PFSK-1 (cell line): Measurements from ENCODE around the gene AGBL3.

ENCODE experiments used
- FOXP2 ChIP-seq: optimal IDR thresholded peaks from 2 replicates; pipeline ENCODE3; 2011; ENCODE audit warnings: borderline replicate concordance, control low read depth, inconsistent platforms; ENCODE audit not compliant: insufficient read depth; ENCODE audit errors: extremely low read length, extremely low read depth
- POLR2AphosphoS5 ChIP-seq: IDR thresholded peaks from 2 replicates; pipeline ENCODE4 v1.6.1; 2012; ENCODE audit warnings: low read depth, mild to moderate bottlenecking, control low read depth, low read length, moderate library complexity
- REST ChIP-seq, 2 experiments: IDR thresholded peaks; 2 replicates each; pipeline versions ENCODE4 v1.6.1 to v1.8.0; 2011 to 2012; ENCODE audit warnings: low read depth in 2 of 2, low read length in 2 of 2, control low read depth in 1 of 2, inconsistent platforms in 1 of 2, mild to moderate bottlenecking in 1 of 2, moderate library complexity in 1 of 2; ENCODE audit not compliant: insufficient read depth in 1 of 2
- SIN3A ChIP-seq: IDR thresholded peaks from 2 replicates; pipeline ENCODE4 v1.6.1; 2012; ENCODE audit warnings: mild to moderate bottlenecking, low read length, moderate library complexity, borderline replicate concordance; ENCODE audit not compliant: insufficient read depth
- TAF1 ChIP-seq: IDR thresholded peaks from 2 replicates; pipeline ENCODE4 v1.6.1; 2012; ENCODE audit warnings: low read length, control low read depth, borderline replicate concordance; ENCODE audit not compliant: insufficient read depth

The AGBL3 gene

DNA sequence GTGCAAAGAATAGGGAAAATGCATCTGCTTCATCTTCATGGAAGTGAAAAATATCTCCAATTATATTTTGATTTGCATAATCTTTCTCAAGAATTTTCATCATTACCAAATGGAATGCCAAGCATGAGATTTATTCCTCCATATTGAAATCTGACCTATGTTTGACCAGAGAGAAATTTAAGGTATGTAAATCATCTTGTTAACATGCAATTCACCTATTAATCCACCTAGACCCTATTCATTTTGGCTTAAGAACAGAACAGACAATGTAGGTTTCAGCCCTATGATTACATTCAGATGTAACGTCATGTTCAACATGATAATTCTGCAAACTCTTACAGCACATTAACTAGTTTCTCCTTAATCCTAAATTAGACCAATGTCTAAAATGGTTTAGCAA is 130.8 kb downstream of the AGBL3 start:
- no peak for TF ChIP-seq SIN3A
- TF ChIP-seq TAF1 = no peak
- TF ChIP-seq FOXP2 = no peak
- TF ChIP-seq REST (IDR thresholded peaks at IDR 0.05; ENCODE audit: insufficient read depth in 1 of 2, low read depth in 2 of 2, low read length in 2 of 2) = no peak
- TF ChIP-seq POLR2AphosphoS5 = no peak

- TF ChIP-seq REST (IDR thresholded peaks at IDR 0.05; ENCODE audit: insufficient read depth in 1 of 2, low read depth in 2 of 2, low read length in 2 of 2) (no peak), TAF1 (no peak), SIN3A (no peak), POLR2AphosphoS5 (no peak), FOXP2 (no peak)
Measured at GRCh38 chr7:135121868-135122267, 135.6 kb downstream of the AGBL3 start.

- no peak for TF ChIP-seq POLR2AphosphoS5
- TF ChIP-seq REST (IDR thresholded peaks at IDR 0.05; ENCODE audit: insufficient read depth in 1 of 2, low read depth in 2 of 2, low read length in 2 of 2) = no peak
- TF ChIP-seq SIN3A = no peak
- TF ChIP-seq TAF1 = no peak
- TF ChIP-seq FOXP2 = no peak
Measured at GRCh38 chr7:135128931-135129330, 142.6 kb downstream of the AGBL3 start.

DNA sequence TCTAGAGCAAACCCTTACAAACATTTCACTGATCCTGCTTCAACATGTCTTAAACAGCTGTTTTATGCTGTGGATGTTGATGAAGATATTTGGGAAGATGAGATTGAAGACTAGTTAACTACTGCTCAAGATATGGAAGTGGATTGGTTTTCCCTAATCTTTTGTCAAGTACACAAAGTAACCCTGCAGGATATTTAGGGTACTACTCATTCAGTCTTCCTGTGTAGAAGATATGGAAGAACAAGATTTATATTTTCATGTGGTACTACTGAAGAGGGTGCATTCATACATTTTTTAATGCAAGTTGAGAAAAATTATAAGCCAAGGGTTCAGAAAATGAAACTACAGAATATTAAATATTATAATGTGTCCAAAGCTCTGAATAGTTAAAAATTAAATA is 143.3 kb downstream of the AGBL3 start:
- TF ChIP-seq REST (IDR thresholded peaks at IDR 0.05; ENCODE audit: insufficient read depth in 1 of 2, low read depth in 2 of 2, low read length in 2 of 2) = no peak
- no peak for TF ChIP-seq TAF1

- TF ChIP-seq SIN3A = no peak
- no peak for TF ChIP-seq REST (IDR thresholded peaks at IDR 0.05; ENCODE audit: insufficient read depth in 1 of 2, low read depth in 2 of 2, low read length in 2 of 2)
- TF ChIP-seq TAF1 = no peak
- no peak for TF ChIP-seq FOXP2
Measured at GRCh38 chr7:135143885-135144668, 157.8 kb downstream of the AGBL3 start.
